ENCODE data around the gene SLAMF9. TPM values are rescaled to one million over a fixed set of nuclear protein-coding genes. Genes with fewer than 3 reads are reported as not detected.

The SLAMF9 gene
- total RNA-seq, 1 donor from 2014 or later = 0.43 TPM

DNA sequence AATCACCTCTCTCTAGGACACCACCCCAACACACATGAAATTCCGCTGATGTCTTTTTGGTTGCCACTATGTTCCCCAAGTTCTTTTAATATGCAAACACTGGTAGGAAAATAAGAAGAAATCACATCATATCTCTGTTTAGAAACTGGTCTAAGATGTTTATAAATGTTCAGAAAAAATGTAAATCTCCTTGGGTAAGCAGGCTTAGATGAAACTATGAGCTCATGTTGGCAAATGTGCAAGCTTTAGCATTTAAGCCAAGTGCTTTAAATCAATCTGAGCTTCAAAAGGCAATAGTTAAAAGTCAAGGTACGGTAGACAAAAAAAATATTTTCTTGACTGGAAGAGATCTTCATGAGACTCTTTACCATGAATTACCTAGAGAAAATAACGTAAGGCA lies 25.2 kb upstream of the SLAMF9 start:
- TF ChIP-seq EZH2 (IDR thresholded peaks at IDR 0.05; ENCODE audit: insufficient read depth, low read length) = no peak
- TF ChIP-seq, protein P1, sequence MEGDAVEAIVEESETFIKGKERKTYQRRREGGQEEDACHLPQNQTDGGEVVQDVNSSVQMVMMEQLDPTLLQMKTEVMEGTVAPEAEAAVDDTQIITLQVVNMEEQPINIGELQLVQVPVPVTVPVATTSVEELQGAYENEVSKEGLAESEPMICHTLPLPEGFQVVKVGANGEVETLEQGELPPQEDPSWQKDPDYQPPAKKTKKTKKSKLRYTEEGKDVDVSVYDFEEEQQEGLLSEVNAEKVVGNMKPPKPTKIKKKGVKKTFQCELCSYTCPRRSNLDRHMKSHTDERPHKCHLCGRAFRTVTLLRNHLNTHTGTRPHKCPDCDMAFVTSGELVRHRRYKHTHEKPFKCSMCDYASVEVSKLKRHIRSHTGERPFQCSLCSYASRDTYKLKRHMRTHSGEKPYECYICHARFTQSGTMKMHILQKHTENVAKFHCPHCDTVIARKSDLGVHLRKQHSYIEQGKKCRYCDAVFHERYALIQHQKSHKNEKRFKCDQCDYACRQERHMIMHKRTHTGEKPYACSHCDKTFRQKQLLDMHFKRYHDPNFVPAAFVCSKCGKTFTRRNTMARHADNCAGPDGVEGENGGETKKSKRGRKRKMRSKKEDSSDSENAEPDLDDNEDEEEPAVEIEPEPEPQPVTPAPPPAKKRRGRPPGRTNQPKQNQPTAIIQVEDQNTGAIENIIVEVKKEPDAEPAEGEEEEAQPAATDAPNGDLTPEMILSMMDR (IDR thresholded peaks at IDR 0.05; ENCODE audit: insufficient read depth, low read depth, low read length) = no peak
- Histone ChIP-seq H3K9ac (ENCODE audit: low read length) (no peak overlapping the region), H3K79me2 (ENCODE audit: insufficient read depth, low read length) (no peaks in the 10 kb centered on the region), H3K4me1 (ENCODE audit: insufficient read depth, low read length) (no peaks in the 10 kb centered on the region), H3K9me3 (ENCODE audit: insufficient read depth, low read depth, low read length) (no peaks in the 10 kb centered on the region), H4K20me1 (ENCODE audit: insufficient read depth, low read length) (no peaks in the 10 kb centered on the region), H3K36me3 (ENCODE audit: insufficient read depth, low read length) (no peaks in the 10 kb centered on the region), H3K27ac (ENCODE audit: low read depth, low read length) (no peak overlapping the region), H3K27me3 (ENCODE audit: insufficient read depth, low read length) (peaks cover 25% of the 10 kb centered on the region), H3K4me2 (ENCODE audit: low read length) (no peak overlapping the region), H2AFZ (ENCODE audit: low read depth, low read length) (no peak overlapping the region), H3K4me3 (ENCODE audit: insufficient read depth, low read depth, low read length) (no peak overlapping the region)
- H3K27ac Mint-ChIP-seq (ENCODE audit: unreplicated experiment) = no peak overlapping the region
- H3K4me1 Mint-ChIP-seq (ENCODE audit: low read depth, unreplicated experiment) = no peaks in the 10 kb centered on the region
- no peak overlapping the region for H3K4me3 Mint-ChIP-seq (ENCODE audit: unreplicated experiment)
- DNase-seq (ENCODE audit: low read depth) = no peak
- H3K27me3 Mint-ChIP-seq (ENCODE audit: low read depth, unreplicated experiment) = peaks cover 54% of the 10 kb centered on the region
- FAIRE-seq = no peak
- no peaks in the 10 kb centered on the region for H3K36me3 Mint-ChIP-seq (ENCODE audit: low read depth, unreplicated experiment)
- no peaks in the 10 kb centered on the region for H3K9me3 Mint-ChIP-seq (ENCODE audit: unreplicated experiment)

DNA sequence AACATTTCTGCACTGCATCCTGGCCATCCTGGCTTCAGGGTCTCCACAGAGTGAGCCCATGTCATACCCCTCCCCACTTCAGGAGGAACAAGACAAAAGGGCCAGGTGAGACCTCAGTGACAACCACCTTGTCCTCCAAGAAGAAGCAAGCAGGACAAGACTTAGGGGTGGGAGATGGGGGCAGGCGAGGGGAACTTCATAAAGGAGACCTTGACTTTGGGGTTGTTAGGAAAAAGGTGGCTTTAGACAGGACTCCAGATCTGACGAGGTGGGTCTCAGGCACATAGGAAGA lies 24.0 kb upstream of the SLAMF9 start:
- Histone ChIP-seq H3K27ac (ENCODE audit: low read depth, low read length) (no peak overlapping the region), H3K79me2 (ENCODE audit: insufficient read depth, low read length) (no peaks in the 10 kb centered on the region), H2AFZ (ENCODE audit: low read depth, low read length) (no peak overlapping the region), H3K4me1 (ENCODE audit: insufficient read depth, low read length) (no peaks in the 10 kb centered on the region), H3K4me2 (ENCODE audit: low read length) (no peak overlapping the region), H3K9ac (ENCODE audit: low read length) (no peak overlapping the region), H3K4me3 (ENCODE audit: insufficient read depth, low read depth, low read length) (no peak overlapping the region), H4K20me1 (ENCODE audit: insufficient read depth, low read length) (no peaks in the 10 kb centered on the region), H3K27me3 (ENCODE audit: insufficient read depth, low read length) (peaks cover 17% of the 10 kb centered on the region), H3K36me3 (ENCODE audit: insufficient read depth, low read length) (no peaks in the 10 kb centered on the region), H3K9me3 (ENCODE audit: insufficient read depth, low read depth, low read length) (no peaks in the 10 kb centered on the region)
- Mint-ChIP-seq H3K27me3 (ENCODE audit: low read depth, unreplicated experiment) (peaks cover 45% of the 10 kb centered on the region), H3K4me3 (ENCODE audit: unreplicated experiment) (no peak overlapping the region), H3K27ac (ENCODE audit: unreplicated experiment) (no peak overlapping the region), H3K4me1 (ENCODE audit: low read depth, unreplicated experiment) (no peaks in the 10 kb centered on the region), H3K9me3 (ENCODE audit: unreplicated experiment) (no peaks in the 10 kb centered on the region), H3K36me3 (ENCODE audit: low read depth, unreplicated experiment) (no peaks in the 10 kb centered on the region)
- no peak for TF ChIP-seq EZH2 (IDR thresholded peaks at IDR 0.05; ENCODE audit: insufficient read depth, low read length)
- DNase-seq (ENCODE audit: low read depth) = no peak
- FAIRE-seq = no peak

DNA sequence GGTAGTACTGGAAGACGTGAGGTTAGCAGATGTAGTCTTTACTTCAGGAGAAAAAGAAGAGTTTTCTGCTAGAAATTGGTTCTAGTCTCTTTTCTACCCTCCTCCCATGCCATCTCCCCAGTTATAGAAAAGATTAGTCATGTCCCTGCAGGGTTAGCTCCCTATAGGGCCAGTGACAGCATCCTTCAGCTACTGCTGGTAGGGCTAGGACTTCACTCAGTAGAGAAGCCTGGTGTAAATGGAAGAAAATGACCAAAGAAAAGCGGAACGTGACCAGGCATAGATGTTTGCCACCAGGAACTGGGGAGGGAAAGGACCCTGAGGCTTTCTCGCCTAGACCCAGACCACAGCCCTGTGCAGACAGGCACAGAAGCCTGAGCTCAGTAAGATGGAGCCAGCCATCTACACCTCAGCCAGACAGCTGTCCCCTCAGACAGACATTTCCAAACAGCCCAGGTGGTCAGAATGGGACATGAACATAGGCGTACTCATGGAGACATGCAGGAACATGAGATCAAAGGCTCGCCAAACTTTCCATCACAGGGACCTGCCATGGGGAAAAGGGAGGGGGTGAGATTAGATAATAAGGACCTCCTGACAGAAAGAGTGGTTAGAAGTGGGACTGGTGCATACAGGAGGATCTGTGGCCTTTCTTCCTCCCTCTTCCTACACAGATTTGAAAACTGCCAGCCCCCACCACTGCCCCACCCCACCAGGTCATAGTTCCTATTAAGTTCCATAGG lies 23.5 kb upstream of the SLAMF9 start:
- H4K20me1 ChIP-seq (ENCODE audit: insufficient read depth, low read length) = no peaks in the 10 kb centered on the region
- Mint-ChIP-seq H3K4me1 (ENCODE audit: low read depth, unreplicated experiment) (no peaks in the 10 kb centered on the region), H3K27me3 (ENCODE audit: low read depth, unreplicated experiment) (peaks cover 43% of the 10 kb centered on the region), H3K4me3 (ENCODE audit: unreplicated experiment) (no peak overlapping the region), H3K9me3 (ENCODE audit: unreplicated experiment) (no peaks in the 10 kb centered on the region), H3K36me3 (ENCODE audit: low read depth, unreplicated experiment) (no peaks in the 10 kb centered on the region), H3K27ac (ENCODE audit: unreplicated experiment) (no peak overlapping the region)
- no peak overlapping the region for H3K9ac ChIP-seq (ENCODE audit: low read length)
- no peak overlapping the region for H3K27ac ChIP-seq (ENCODE audit: low read depth, low read length)
- H2AFZ ChIP-seq (ENCODE audit: low read depth, low read length) = no peak overlapping the region
- DNase-seq (ENCODE audit: low read depth) (no peak), FAIRE-seq (no peak)
- TF ChIP-seq, protein P1 (IDR thresholded peaks at IDR 0.05; ENCODE audit: insufficient read depth, low read depth, low read length) = no peak
- no peak for TF ChIP-seq EZH2 (IDR thresholded peaks at IDR 0.05; ENCODE audit: insufficient read depth, low read length)
- peaks cover 16% of the 10 kb centered on the region for H3K27me3 ChIP-seq (ENCODE audit: insufficient read depth, low read length)
- H3K4me1 ChIP-seq (ENCODE audit: insufficient read depth, low read length) = no peaks in the 10 kb centered on the region
- H3K4me3 ChIP-seq (ENCODE audit: insufficient read depth, low read depth, low read length) = no peak overlapping the region
- H3K79me2 ChIP-seq (ENCODE audit: insufficient read depth, low read length) = no peaks in the 10 kb centered on the region
- no peaks in the 10 kb centered on the region for H3K9me3 ChIP-seq (ENCODE audit: insufficient read depth, low read depth, low read length)
- H3K36me3 ChIP-seq (ENCODE audit: insufficient read depth, low read length) = no peaks in the 10 kb centered on the region
- H3K4me2 ChIP-seq (ENCODE audit: low read length) = no peak overlapping the region

Measured in astrocyte (in vitro differentiated cells and primary cell).